Peyer's patch (tissue), 4 donors: ENCODE results near the gene TAC4.

Experiments
- CTCF ChIP-seq, 6 experiments: fragments of 450-650 bp in 4 of 6; fragments of 200-600 bp in 2 of 6; sonication (generic) in 1 of 6; IDR thresholded peaks; one replicate each; pipeline ENCODE4 v1.5.1; 2017 to 2019; ENCODE audit warnings: antibody characterized with exemption in 6 of 6, mild to moderate bottlenecking in 3 of 6, moderate library complexity in 1 of 6
- POLR2A ChIP-seq, 2 donors: fragments of 450-650 bp; IDR thresholded peaks; one replicate each; pipeline ENCODE4 v1.5.1; 2017; ENCODE audit warnings: antibody characterized with exemption in 2 of 2, mild to moderate bottlenecking in 2 of 2, moderate library complexity in 2 of 2

GRCh38 chr17:49821466-49821865 is 26.4 kb downstream of the TAC4 start:
- TF ChIP-seq POLR2A (IDR thresholded peaks at IDR 0.05), result no peak
- TF ChIP-seq CTCF (IDR thresholded peaks at IDR 0.05), result no peak
